ENCODE data around the gene GBP6. TPM values are rescaled to one million over a fixed set of nuclear protein-coding genes. Genes with fewer than 3 reads are reported as not detected.
"Not testable (repeated sequence)": the region's sequence is repeated elsewhere in the genome, so short reads cannot be mapped to it uniquely, and the experiment has no call there.

GBP6 gene
- total RNA-seq, 2 experiments from 2014 or later: 0.19 to 0.82 TPM

- no peaks in the 10 kb centered on the region for H3K9me3 Mint-ChIP-seq (ENCODE audit: low read depth)
- peaks cover 14% of the 10 kb centered on the region for H3K36me3 Mint-ChIP-seq
- peaks cover 44% of the 10 kb centered on the region for H3K4me1 Mint-ChIP-seq
- H3K4me3 Mint-ChIP-seq: no peak overlapping the region
- H3K27ac Mint-ChIP-seq: no peak overlapping the region
- no peaks in the 10 kb centered on the region for H3K27me3 Mint-ChIP-seq
- DNase-seq (no peak), ATAC-seq (no peak)
- CTCF ChIA-PET: interaction anchor here (0.9 to 5.7 kb wide), 2 partner anchors 82 to 157 kb away, joined by 3 to 97 read pairs; partner anchors contain the start of gene GBP5
Observed at GRCh38 chr1:89354205-89354604, 9.7 kb upstream of the GBP6 start.

- ATAC-seq (no peak), DNase-seq (no peak)
- CTCF ChIA-PET: interaction anchor here (0.9 to 5.7 kb wide), 4 partner anchors 26 to 158 kb away, joined by 3 to 97 read pairs (median 4); partner anchors contain the start of gene GBP5
- H3K9me3 Mint-ChIP-seq (ENCODE audit: low read depth): no peaks in the 10 kb centered on the region
- peaks cover 14% of the 10 kb centered on the region for H3K36me3 Mint-ChIP-seq
- H3K27me3 Mint-ChIP-seq: no peaks in the 10 kb centered on the region
- H3K4me3 Mint-ChIP-seq: no peak overlapping the region
- H3K4me1 Mint-ChIP-seq: peaks cover 48% of the 10 kb centered on the region
- no peak overlapping the region for H3K27ac Mint-ChIP-seq
Observed at GRCh38 chr1:89355056-89355455, 8.8 kb upstream of the GBP6 start.

GRCh38 chr1:89356658-89357400 lies 7.0 kb upstream of the GBP6 start:
- ATAC-seq (no peak), DNase-seq (no peak)
- H3K9me3 Mint-ChIP-seq (ENCODE audit: low read depth): no peaks in the 10 kb centered on the region
- H3K4me1 Mint-ChIP-seq: peaks cover 53% of the 10 kb centered on the region
- peak overlapping the region; percentile 71 for H3K27ac Mint-ChIP-seq
- no peaks in the 10 kb centered on the region for H3K27me3 Mint-ChIP-seq
- H3K36me3 Mint-ChIP-seq: peaks cover 14% of the 10 kb centered on the region
- CTCF ChIA-PET: interaction anchor here (0.8 to 5.7 kb wide), 10 partner anchors 24 to 359 kb away, joined by 3 to 97 read pairs (median 5); partner anchors contain the start of gene GBP5
- no peak overlapping the region for H3K4me3 Mint-ChIP-seq

- H3K27ac Mint-ChIP-seq: peak overlapping the region; percentile 82
- H3K4me1 Mint-ChIP-seq: peaks cover 61% of the 10 kb centered on the region
- CTCF ChIA-PET: interaction anchor here (0.5 to 5.7 kb wide), 43 partner anchors 8 to 483 kb away, joined by 3 to 97 read pairs (median 5); partner anchors contain the start of genes GBP1, GBP2, GBP4 and GBP5
Observed at GRCh38 chr1:89358287-89358893, 5.5 kb upstream of the GBP6 start.

GRCh38 chr1:89360716-89361115 lies 3.1 kb upstream of the GBP6 start:
- Mint-ChIP-seq H3K9me3 (ENCODE audit: low read depth) (no peaks in the 10 kb centered on the region), H3K27ac (no peak overlapping the region), H3K4me1 (peaks cover 57% of the 10 kb centered on the region), H3K4me3 (no peak overlapping the region), H3K27me3 (no peaks in the 10 kb centered on the region), H3K36me3 (peaks cover 7% of the 10 kb centered on the region)
- DNase-seq (no peak), ATAC-seq (no peak)
- CTCF ChIA-PET: interaction anchor here (1.3 kb wide), 1 partner anchor 295 kb away, joined by 3 read pairs; the partner anchor contains the start of gene GBP1

More at GRCh38 chr1:89358287-89358893, 5.5 kb upstream of the GBP6 start:
- Mint-ChIP-seq H3K27me3 (no peaks in the 10 kb centered on the region), H3K4me3 (peak overlapping the region; percentile 20), H3K9me3 (ENCODE audit: low read depth) (no peaks in the 10 kb centered on the region), H3K36me3 (peaks cover 13% of the 10 kb centered on the region)
- peak; percentile 85 for ATAC-seq
- DNase-seq: peak; percentile 92

- CTCF ChIA-PET: interaction anchor here (0.8 to 2.6 kb wide), 5 partner anchors 90 to 296 kb away, joined by 3 to 10 read pairs (median 3); partner anchors contain the start of genes GBP1 and GBP5
- H3K4me3 Mint-ChIP-seq: no peak overlapping the region
- peaks cover 4% of the 10 kb centered on the region for H3K36me3 Mint-ChIP-seq
- no peak overlapping the region for H3K27ac Mint-ChIP-seq
- ATAC-seq (no peak), DNase-seq (no peak)
- no peaks in the 10 kb centered on the region for H3K27me3 Mint-ChIP-seq
- peaks cover 51% of the 10 kb centered on the region for H3K4me1 Mint-ChIP-seq
- no peaks in the 10 kb centered on the region for H3K9me3 Mint-ChIP-seq (ENCODE audit: low read depth)
Observed at GRCh38 chr1:89361681-89362080, 2.2 kb upstream of the GBP6 start.

- Mint-ChIP-seq H3K27ac (peak overlapping the region; percentile 92), H3K9me3 (ENCODE audit: low read depth) (no peaks in the 10 kb centered on the region), H3K27me3 (no peaks in the 10 kb centered on the region), H3K4me1 (peaks cover 36% of the 10 kb centered on the region), H3K36me3 (peaks cover under 1% of the 10 kb centered on the region), H3K4me3 (peak overlapping the region; percentile 53)
- DNase-seq (peak; percentile 46), ATAC-seq (peak; percentile 84)
- CTCF ChIA-PET: interaction anchor here (0.6 to 2.8 kb wide), 10 partner anchors 13 to 365 kb away, joined by 3 to 10 read pairs (median 4); partner anchors contain the start of gene GBP5
Observed at GRCh38 chr1:89363196-89363595, 663 bp upstream of the GBP6 start.

- H3K9me3 Mint-ChIP-seq (ENCODE audit: low read depth): no peaks in the 10 kb centered on the region
- CTCF ChIA-PET: interaction anchor here (0.8 to 2.8 kb wide), 5 partner anchors 12 to 398 kb away, joined by 3 to 9 read pairs (median 3); no protein-coding TSS in a partner anchor
- H3K4me1 Mint-ChIP-seq: peaks cover 25% of the 10 kb centered on the region
- no peaks in the 10 kb centered on the region for H3K27me3 Mint-ChIP-seq
- no peak for DNase-seq
- no peak for ATAC-seq
- no peak overlapping the region for H3K27ac Mint-ChIP-seq
- no peak overlapping the region for H3K4me3 Mint-ChIP-seq
- H3K36me3 Mint-ChIP-seq: peaks cover 2% of the 10 kb centered on the region
Observed at GRCh38 chr1:89364954-89365550, 1.2 kb downstream of the GBP6 start.

GRCh38 chr1:89367221-89367620 lies 3.4 kb downstream of the GBP6 start:
- Mint-ChIP-seq H3K4me1 (peaks cover 17% of the 10 kb centered on the region), H3K4me3 (no peak overlapping the region), H3K27ac (no peak overlapping the region), H3K9me3 (ENCODE audit: low read depth) (no peaks in the 10 kb centered on the region), H3K27me3 (no peaks in the 10 kb centered on the region), H3K36me3 (peaks cover 2% of the 10 kb centered on the region)
- DNase-seq (no peak), ATAC-seq (no peak)
- CTCF ChIA-PET: interaction anchor here (0.7 to 1.5 kb wide), 6 partner anchors 9 to 395 kb away, joined by 3 to 5 read pairs (median 3); no protein-coding TSS in a partner anchor

GRCh38 chr1:89369331-89369730 lies 5.5 kb downstream of the GBP6 start:
- no peak overlapping the region for H3K27ac Mint-ChIP-seq
- CTCF ChIA-PET: interaction anchor here (1.7 kb wide), 1 partner anchor 284 kb away, joined by 5 read pairs; no protein-coding TSS in a partner anchor
- peaks cover under 1% of the 10 kb centered on the region for H3K4me1 Mint-ChIP-seq
- no peak overlapping the region for H3K4me3 Mint-ChIP-seq
- DNase-seq (no peak), ATAC-seq (no peak)
- no peaks in the 10 kb centered on the region for H3K27me3 Mint-ChIP-seq
- peaks cover 3% of the 10 kb centered on the region for H3K9me3 Mint-ChIP-seq (ENCODE audit: low read depth)
- peaks cover 6% of the 10 kb centered on the region for H3K36me3 Mint-ChIP-seq

GRCh38 chr1:89373810-89374209 lies 10.0 kb downstream of the GBP6 start:
- ATAC-seq; H3K27ac Mint-ChIP-seq; H3K9me3 Mint-ChIP-seq (ENCODE audit: low read depth); H3K4me1 Mint-ChIP-seq; H3K36me3 Mint-ChIP-seq; H3K4me3 Mint-ChIP-seq; CTCF ChIA-PET; DNase-seq; H3K27me3 Mint-ChIP-seq: not testable (repeated sequence)

- CTCF ChIA-PET: interaction anchor here (2.2 kb wide), 1 partner anchor 14 kb away, joined by 9 read pairs; the partner anchor contains the start of gene GBP6
- ATAC-seq: no peak
- peaks cover 2% of the 10 kb centered on the region for H3K36me3 Mint-ChIP-seq
- peaks cover 5% of the 10 kb centered on the region for H3K9me3 Mint-ChIP-seq (ENCODE audit: low read depth)
- H3K4me3 Mint-ChIP-seq: no peak overlapping the region
- H3K27me3 Mint-ChIP-seq: peaks cover 2% of the 10 kb centered on the region
- no peak overlapping the region for H3K27ac Mint-ChIP-seq
- DNase-seq: no peak
- H3K4me1 Mint-ChIP-seq: peaks cover 4% of the 10 kb centered on the region
Observed at GRCh38 chr1:89378001-89378400, 14.1 kb downstream of the GBP6 start.

GRCh38 chr1:89381618-89382017 lies 17.8 kb downstream of the GBP6 start:
- H3K4me3 Mint-ChIP-seq: no peak overlapping the region
- H3K9me3 Mint-ChIP-seq (ENCODE audit: low read depth): no peaks in the 10 kb centered on the region
- peaks cover 2% of the 10 kb centered on the region for H3K27me3 Mint-ChIP-seq
- ATAC-seq (no peak), DNase-seq (no peak)
- no peak overlapping the region for H3K27ac Mint-ChIP-seq
- H3K36me3 Mint-ChIP-seq: no peaks in the 10 kb centered on the region
- H3K4me1 Mint-ChIP-seq: peaks cover 6% of the 10 kb centered on the region
- CTCF ChIA-PET: interaction anchor here (1.3 kb wide), 1 partner anchor 26 kb away, joined by 4 read pairs; no protein-coding TSS in a partner anchor

Measured in activated CD8-positive, alpha-beta memory T cell treated with anti-CD3 and anti-CD28 coated beads, Interleukin-2, amount 10 ng/mL, durations not matched to agents 7 days and 5 days (primary cell).